A549 (cell line): Measurements from ENCODE around the gene MSI2. TPM values are rescaled to one million over a fixed set of nuclear protein-coding genes. Genes with fewer than 3 reads are reported as not detected.

ENCODE experiments used
- ATAC-seq, 2 experiments: fragments of 200-7000 bp in 1 of 2; fragments of >200 bp in 1 of 2; cut with Nextera tagmentation in 1 of 2; cut with Tn5 transposase in 1 of 2; 3 replicates each; pipeline versions ENCODE4 v1.8.0 to v1.9.1; 2018 to 2020; ENCODE audit warnings: mild to moderate bottlenecking in 1 of 2, moderate library complexity in 1 of 2
- CTCF ChIA-PET: fragments of 300-600 bp; sonication (Branson Sonifier 250); formaldehyde crosslinking; extraction: SDS; loops from one replicate; lab custom pipeline; 2021; ENCODE audit warnings: antibody characterized with exemption, inconsistent platforms; lab: Yijun Ruan, JAX
- POLR2A ChIA-PET: fragments of 350-600 bp; formaldehyde crosslinking; extraction: SDS; loops from one replicate; lab custom pipeline; 2021; ENCODE audit warnings: antibody characterized with exemption, inconsistent platforms; lab: Yijun Ruan, JAX
- DNase-seq, 2 experiments: peaks; one replicate each; pipeline versions ENCODE4 v3.0.0 to v3.0.0-alpha.2; 2011 to 2016; ENCODE audit warnings: low read depth in 1 of 2, low spot score in 1 of 2
- FAIRE-seq: peaks from 2 replicates; lab custom pipeline; 2011; peaks lifted over from hg19 to GRCh38; lab: Jason Lieb, UNC
- H3K27ac ChIP-seq, 2 experiments: fragments of >200 bp; sonication (Bioruptor Twin); formaldehyde crosslinking; 3 replicates each; pipeline ENCODE4 v1.5.1; 2016 to 2017
- H3K4me1 ChIP-seq: fragments of >200 bp; sonication (Bioruptor Twin); formaldehyde crosslinking; 3 replicates; pipeline ENCODE4 v1.6.1; 2016
- H3K4me2 ChIP-seq: fragments of >200 bp; sonication (Bioruptor Twin); formaldehyde crosslinking; 3 replicates; pipeline ENCODE4 v1.6.1; 2016
- H3K4me3 ChIP-seq: fragments of >200 bp; sonication (Bioruptor Twin); formaldehyde crosslinking; 3 replicates; pipeline ENCODE4 v1.5.1; 2016
- H3K9me3 ChIP-seq: fragments of >200 bp; sonication (Bioruptor Twin); formaldehyde crosslinking; 3 replicates; pipeline ENCODE4 v1.6.1; 2016
- CBX8 ChIP-seq: fragments of 200-600 bp; sonication (generic); IDR thresholded peaks from 2 replicates; pipeline ENCODE4 v1.6.1; 2016
- CEBPB ChIP-seq, 2 experiments: fragments of >200 bp in 1 of 2; sonication (Bioruptor Twin) in 1 of 2; formaldehyde crosslinking in 1 of 2; IDR thresholded peaks; 2 replicates each; pipeline ENCODE4 v1.6.1; 2012 to 2016
- EHMT2 ChIP-seq: fragments of 200-600 bp; sonication (generic); IDR thresholded peaks from 2 replicates; pipeline ENCODE4 v1.6.1; 2016; ENCODE audit warnings: antibody characterized with exemption, low read depth, mild to moderate bottlenecking, moderate library complexity
- EP300 ChIP-seq, 2 experiments: fragments of >200 bp; sonication (Bioruptor Twin); formaldehyde crosslinking; IDR thresholded peaks; 2 replicates in 1 of 2; 3 replicates in 1 of 2; pipeline ENCODE4 v1.6.1; 2016 to 2017
- ESRRA ChIP-seq: fragments of 150-350 bp; IDR thresholded peaks from 2 replicates; pipeline ENCODE4 v1.6.1; 2014; ENCODE audit warnings: mild to moderate bottlenecking, low read length, borderline replicate concordance
- GATA3 ChIP-seq: IDR thresholded peaks from 2 replicates; pipeline ENCODE4 v1.6.1; 2012; ENCODE audit warnings: borderline replicate concordance
- HEYL ChIP-seq: fragments of 250-450 bp; sonication (Bioruptor Pico); IDR thresholded peaks from 2 replicates; pipeline ENCODE4 v1.8.0; 2021; ENCODE audit warnings: mild to moderate bottlenecking, moderate library complexity
- HOXB13 ChIP-seq: fragments of 250-450 bp; sonication (Bioruptor Pico); IDR thresholded peaks from 2 replicates; pipeline ENCODE4 v1.5.0; 2020; ENCODE audit warnings: low read depth, mild to moderate bottlenecking, moderate library complexity
- JUN ChIP-seq, 2 experiments: fragments of >200 bp; sonication (Bioruptor Twin); formaldehyde crosslinking; IDR thresholded peaks; 2 replicates in 1 of 2; 3 replicates in 1 of 2; pipeline ENCODE4 v1.6.1; 2016 to 2017
- JUNB ChIP-seq: fragments of >200 bp; sonication (Bioruptor Twin); formaldehyde crosslinking; IDR thresholded peaks from 2 replicates; pipeline ENCODE4 v1.6.1; 2016
- KDM5A ChIP-seq: fragments of 200-600 bp; sonication (generic); IDR thresholded peaks from 2 replicates; pipeline ENCODE4 v1.6.1; 2016; ENCODE audit warnings: antibody characterized with exemption, mild to moderate bottlenecking
- MAZ ChIP-seq: fragments of 150-350 bp; IDR thresholded peaks from 2 replicates; pipeline ENCODE4 v1.6.1; 2014; ENCODE audit warnings: antibody characterized with exemption, low read depth, low read length, borderline replicate concordance
- MYC ChIP-seq: IDR thresholded peaks from 2 replicates; pipeline ENCODE4 v1.6.1; 2012; ENCODE audit warnings: mild to moderate bottlenecking, inconsistent platforms, low read length, improper control_type of control experiment, borderline replicate concordance
- POLR2A ChIP-seq: IDR thresholded peaks from 2 replicates; pipeline ENCODE4 v1.6.1; 2012; ENCODE audit warnings: mild to moderate bottlenecking, low read length
- RARB ChIP-seq: fragments of 250-450 bp; sonication (Bioruptor Pico); IDR thresholded peaks from 2 replicates; pipeline ENCODE4 v1.8.0; 2021; ENCODE audit warnings: mild to moderate bottlenecking, moderate library complexity
- RNF2 ChIP-seq: fragments of 200-600 bp; sonication (generic); IDR thresholded peaks from 2 replicates; pipeline ENCODE4 v1.6.1; 2016; ENCODE audit warnings: low read depth, mild to moderate bottlenecking, antibody characterized with exemption, moderate library complexity, borderline replicate concordance
- SMC3 ChIP-seq: fragments of >200 bp; sonication (Bioruptor Twin); formaldehyde crosslinking; IDR thresholded peaks from 3 replicates; pipeline ENCODE4 v1.6.1; 2018; ENCODE audit warnings: inconsistent platforms
- SREBF2 ChIP-seq: fragments of 450-650 bp; IDR thresholded peaks from 2 replicates; pipeline ENCODE4 v1.6.1; 2014; ENCODE audit warnings: mild to moderate bottlenecking, moderate library complexity
- ZSCAN20 ChIP-seq: fragments of 250-450 bp; sonication (Bioruptor Pico); IDR thresholded peaks from 2 replicates; pipeline ENCODE4 v1.8.0; 2022; ENCODE audit warnings: mild to moderate bottlenecking, moderate library complexity
- WGBS: methylation state at CpG from one replicate; pipeline ENCODE4 v1.1.6; 2017; ENCODE audit errors: missing lambda C conversion rate; 5-methylcytosine and 5-hydroxymethylcytosine counted together
- polyA plus RNA-seq, 4 experiments: library from polyadenylated mRNA; depleted of rRNA in 3 of 4; stranded (reverse); fragments of >200 nt; fragmentation: RNase III in 1 of 4; extraction: RNeasy Plus Mini Kit Qiagen cat#74134 plus additional on column Dnase treatment in 1 of 4; gene quantifications; 2 replicates in 3 of 4; 3 replicates in 1 of 4; pipeline ENCODE4 v1.2.3, GENCODE V29; 2011 to 2017
- TF ChIP-seq, protein P1 (sequence below): IDR thresholded peaks from 2 replicates; pipeline ENCODE4 v1.6.1; 2012; ENCODE audit warnings: low read depth, borderline replicate concordance
- TF ChIP-seq, protein P2 (sequence below): fragments of >200 bp; sonication (Bioruptor Twin); formaldehyde crosslinking; IDR thresholded peaks from 3 replicates; pipeline ENCODE4 v1.5.1; 2016
- TF ChIP-seq, protein P3 (sequence below): IDR thresholded peaks from 2 replicates; pipeline ENCODE4 v1.6.1; 2012
- TF ChIP-seq, protein P4 (sequence below): fragments of 150-350 bp; IDR thresholded peaks from 2 replicates; pipeline ENCODE4 v1.6.1; 2014; ENCODE audit warnings: low read depth, mild to moderate bottlenecking, low read length

Gene MSI2
- polyA plus RNA-seq, 2 of the 4 experiments (the other 2 are of a cell fraction): 43.6 to 44.4 TPM

DNA sequence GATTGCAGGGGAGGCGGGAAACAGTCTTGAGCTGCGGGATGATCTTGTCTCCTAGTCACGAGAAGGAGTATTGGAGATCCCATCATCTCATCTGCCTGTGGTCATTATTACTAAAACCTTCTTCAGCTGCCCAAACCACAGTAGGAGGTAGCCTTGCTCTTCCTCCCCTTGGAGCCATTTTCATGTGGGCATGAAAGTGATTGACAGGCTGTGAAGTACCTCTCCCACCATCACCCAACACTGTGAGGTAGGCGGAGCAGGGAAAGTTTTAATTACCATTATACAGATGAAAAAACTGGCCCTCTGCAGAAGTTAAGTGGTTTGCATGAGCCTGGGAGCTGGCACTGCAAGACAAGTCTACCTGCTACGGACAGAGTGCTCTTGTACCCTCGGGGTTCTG, 237.3 kb downstream of the MSI2 start:
- Histone ChIP-seq H3K9me3 (no peaks in the 10 kb centered on the region), H3K4me2 (no peak overlapping the region), H3K27ac (no peak overlapping the region), H3K4me1 (no peaks in the 10 kb centered on the region), H3K4me3 (no peak overlapping the region)
- WGBS: 90% methylated on average over 6 of the region's 6 CpGs
- no peak for ATAC-seq
- no peak for TF ChIP-seq CEBPB (IDR thresholded peaks at IDR 0.05)
- no peak for TF ChIP-seq SREBF2
- TF ChIP-seq RARB (CRISPR knock-in tag): no peak
- TF ChIP-seq, protein P1, sequence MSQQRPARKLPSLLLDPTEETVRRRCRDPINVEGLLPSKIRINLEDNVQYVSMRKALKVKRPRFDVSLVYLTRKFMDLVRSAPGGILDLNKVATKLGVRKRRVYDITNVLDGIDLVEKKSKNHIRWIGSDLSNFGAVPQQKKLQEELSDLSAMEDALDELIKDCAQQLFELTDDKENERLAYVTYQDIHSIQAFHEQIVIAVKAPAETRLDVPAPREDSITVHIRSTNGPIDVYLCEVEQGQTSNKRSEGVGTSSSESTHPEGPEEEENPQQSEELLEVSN: no peak
- no peak for TF ChIP-seq JUN (IDR thresholded peaks at IDR 0.05)
- TF ChIP-seq, protein P2, sequence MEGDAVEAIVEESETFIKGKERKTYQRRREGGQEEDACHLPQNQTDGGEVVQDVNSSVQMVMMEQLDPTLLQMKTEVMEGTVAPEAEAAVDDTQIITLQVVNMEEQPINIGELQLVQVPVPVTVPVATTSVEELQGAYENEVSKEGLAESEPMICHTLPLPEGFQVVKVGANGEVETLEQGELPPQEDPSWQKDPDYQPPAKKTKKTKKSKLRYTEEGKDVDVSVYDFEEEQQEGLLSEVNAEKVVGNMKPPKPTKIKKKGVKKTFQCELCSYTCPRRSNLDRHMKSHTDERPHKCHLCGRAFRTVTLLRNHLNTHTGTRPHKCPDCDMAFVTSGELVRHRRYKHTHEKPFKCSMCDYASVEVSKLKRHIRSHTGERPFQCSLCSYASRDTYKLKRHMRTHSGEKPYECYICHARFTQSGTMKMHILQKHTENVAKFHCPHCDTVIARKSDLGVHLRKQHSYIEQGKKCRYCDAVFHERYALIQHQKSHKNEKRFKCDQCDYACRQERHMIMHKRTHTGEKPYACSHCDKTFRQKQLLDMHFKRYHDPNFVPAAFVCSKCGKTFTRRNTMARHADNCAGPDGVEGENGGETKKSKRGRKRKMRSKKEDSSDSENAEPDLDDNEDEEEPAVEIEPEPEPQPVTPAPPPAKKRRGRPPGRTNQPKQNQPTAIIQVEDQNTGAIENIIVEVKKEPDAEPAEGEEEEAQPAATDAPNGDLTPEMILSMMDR: no peak
- TF ChIP-seq, protein P3, sequence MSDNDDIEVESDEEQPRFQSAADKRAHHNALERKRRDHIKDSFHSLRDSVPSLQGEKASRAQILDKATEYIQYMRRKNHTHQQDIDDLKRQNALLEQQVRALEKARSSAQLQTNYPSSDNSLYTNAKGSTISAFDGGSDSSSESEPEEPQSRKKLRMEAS: no peak
- no peak for TF ChIP-seq POLR2A
- no peak for TF ChIP-seq EHMT2
- no peak for TF ChIP-seq HEYL (CRISPR knock-in tag)
- no peak for TF ChIP-seq SMC3
- TF ChIP-seq JUNB: no peak
- TF ChIP-seq RNF2: no peak
- TF ChIP-seq ZSCAN20: no peak
- no peak for TF ChIP-seq HOXB13 (CRISPR knock-in tag)
- FAIRE-seq: no peak
- ChIA-PET CTCF (interaction anchor here (1.1 to 1.7 kb wide), 2 partner anchors 17 to 21 kb away, joined by 3 to 4 read pairs; no protein-coding TSS in a partner anchor), POLR2A (no interaction called here)
- DNase-seq: no peak

DNA sequence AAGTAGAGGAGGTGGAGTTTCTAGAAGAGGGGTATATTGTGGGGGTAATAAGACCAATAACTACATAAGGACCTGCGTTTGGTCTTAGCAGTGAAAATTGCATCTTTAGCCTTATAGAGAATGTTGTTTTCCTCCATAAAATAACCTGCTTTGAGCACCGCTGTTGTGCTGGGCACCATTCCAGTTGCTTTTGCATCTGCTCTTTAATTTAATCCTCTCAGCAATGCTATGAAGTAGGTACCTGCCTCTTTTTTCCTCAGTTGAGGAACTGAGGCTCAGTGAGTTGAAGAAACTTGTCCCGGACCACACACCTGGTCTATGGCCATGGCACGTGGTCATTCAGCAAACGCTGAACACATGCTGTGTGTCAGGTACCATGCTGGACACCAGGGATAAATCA, 238.1 kb downstream of the MSI2 start:
- FAIRE-seq: no peak
- 90% methylated on average over 5 of the region's 5 CpGs for WGBS
- POLR2A ChIA-PET: no interaction called here
- no peak overlapping the region for H3K4me2 ChIP-seq
- CTCF ChIA-PET: interaction anchor here (1.5 to 1.7 kb wide), 2 partner anchors 16 to 17 kb away, joined by 4 read pairs; no protein-coding TSS in a partner anchor
- H3K9me3 ChIP-seq: no peaks in the 10 kb centered on the region
- no peak for ATAC-seq
- no peaks in the 10 kb centered on the region for H3K4me1 ChIP-seq
- no peak for TF ChIP-seq KDM5A
- TF ChIP-seq GATA3: no peak
- no peak for TF ChIP-seq ESRRA
- no peak for TF ChIP-seq MAZ
- TF ChIP-seq EP300 (IDR thresholded peaks at IDR 0.05): no peak
- no peak for TF ChIP-seq EHMT2
- TF ChIP-seq, protein P4, sequence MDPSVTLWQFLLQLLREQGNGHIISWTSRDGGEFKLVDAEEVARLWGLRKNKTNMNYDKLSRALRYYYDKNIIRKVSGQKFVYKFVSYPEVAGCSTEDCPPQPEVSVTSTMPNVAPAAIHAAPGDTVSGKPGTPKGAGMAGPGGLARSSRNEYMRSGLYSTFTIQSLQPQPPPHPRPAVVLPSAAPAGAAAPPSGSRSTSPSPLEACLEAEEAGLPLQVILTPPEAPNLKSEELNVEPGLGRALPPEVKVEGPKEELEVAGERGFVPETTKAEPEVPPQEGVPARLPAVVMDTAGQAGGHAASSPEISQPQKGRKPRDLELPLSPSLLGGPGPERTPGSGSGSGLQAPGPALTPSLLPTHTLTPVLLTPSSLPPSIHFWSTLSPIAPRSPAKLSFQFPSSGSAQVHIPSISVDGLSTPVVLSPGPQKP: no peak
- no peak for TF ChIP-seq MYC
- no peak for TF ChIP-seq CBX8
- TF ChIP-seq HEYL (CRISPR knock-in tag): no peak
- TF ChIP-seq, all 56 proteins: peak for 0
- Histone ChIP-seq H3K27ac (no peak overlapping the region), H3K4me3 (no peak overlapping the region)
- no peak for DNase-seq
